Astrocyte (in vitro differentiated cells and primary cell): ENCODE data around the gene QRICH1.

Experiments
- EZH2 ChIP-seq: IDR thresholded peaks from 2 replicates; pipeline ENCODE4 v1.6.1; 2012; ENCODE audit warnings: mild to moderate bottlenecking, low read length, inconsistent platforms; ENCODE audit not compliant: insufficient read depth
- TF ChIP-seq, protein P1 (sequence below): IDR thresholded peaks from 2 replicates; pipeline ENCODE4 v1.5.1; 2011; ENCODE audit warnings: low read depth, mild to moderate bottlenecking, inconsistent platforms, low read length, moderate library complexity; ENCODE audit not compliant: insufficient read depth

DNA sequence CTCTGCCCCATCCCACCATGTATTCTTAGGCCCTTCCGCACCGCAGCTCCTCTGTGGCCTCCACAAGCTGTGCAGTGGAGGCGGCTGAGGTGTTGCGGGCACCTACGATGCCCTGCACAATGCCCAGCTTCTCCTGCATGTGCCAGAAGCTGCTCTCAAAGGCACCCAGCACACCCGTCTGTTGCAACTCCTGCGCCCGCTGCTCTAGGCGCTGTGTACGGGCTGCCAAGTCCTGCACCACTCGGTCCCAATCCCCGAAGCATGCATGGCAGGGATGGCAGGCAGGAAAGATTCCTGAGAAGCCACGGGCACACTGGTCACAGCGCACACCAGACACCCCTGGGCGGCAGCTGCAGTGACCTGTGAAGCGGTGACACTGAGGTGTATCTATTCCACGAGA is 29.8 kb upstream of the QRICH1 start:
- TF ChIP-seq, protein P1, sequence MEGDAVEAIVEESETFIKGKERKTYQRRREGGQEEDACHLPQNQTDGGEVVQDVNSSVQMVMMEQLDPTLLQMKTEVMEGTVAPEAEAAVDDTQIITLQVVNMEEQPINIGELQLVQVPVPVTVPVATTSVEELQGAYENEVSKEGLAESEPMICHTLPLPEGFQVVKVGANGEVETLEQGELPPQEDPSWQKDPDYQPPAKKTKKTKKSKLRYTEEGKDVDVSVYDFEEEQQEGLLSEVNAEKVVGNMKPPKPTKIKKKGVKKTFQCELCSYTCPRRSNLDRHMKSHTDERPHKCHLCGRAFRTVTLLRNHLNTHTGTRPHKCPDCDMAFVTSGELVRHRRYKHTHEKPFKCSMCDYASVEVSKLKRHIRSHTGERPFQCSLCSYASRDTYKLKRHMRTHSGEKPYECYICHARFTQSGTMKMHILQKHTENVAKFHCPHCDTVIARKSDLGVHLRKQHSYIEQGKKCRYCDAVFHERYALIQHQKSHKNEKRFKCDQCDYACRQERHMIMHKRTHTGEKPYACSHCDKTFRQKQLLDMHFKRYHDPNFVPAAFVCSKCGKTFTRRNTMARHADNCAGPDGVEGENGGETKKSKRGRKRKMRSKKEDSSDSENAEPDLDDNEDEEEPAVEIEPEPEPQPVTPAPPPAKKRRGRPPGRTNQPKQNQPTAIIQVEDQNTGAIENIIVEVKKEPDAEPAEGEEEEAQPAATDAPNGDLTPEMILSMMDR = no peak
- no peak for TF ChIP-seq EZH2
